HepG2 (cell line): Measurements from ENCODE around the gene FTSJ1. TPM values are rescaled to one million over a fixed set of nuclear protein-coding genes. Genes with fewer than 3 reads are reported as not detected.

Experiments
- ATAC-seq: fragments of 200-7000 bp; cut with Tn5 transposase; 3 replicates; pipeline ENCODE4 v1.9.1; 2020; ENCODE audit warnings: mild to moderate bottlenecking, moderate library complexity
- BruUV-seq: library from RNA; stranded (reverse); fragments of 400-500 nt; replicated peaks from 2 replicates; lab custom pipeline; 2021; lab: Mats Ljungman, UMichigan
- CTCF ChIA-PET: fragments of 300-600 bp; formaldehyde crosslinking; extraction: SDS; loops from one replicate; lab custom pipeline; 2021; ENCODE audit warnings: low total read pairs, inconsistent platforms, low intra/inter-chr PET ratio; lab: Yijun Ruan, JAX
- POLR2A ChIA-PET: fragments of 350-600 bp; sonication (Branson Sonifier 250); formaldehyde crosslinking; loops from one replicate; lab custom pipeline; 2020; ENCODE audit warnings: antibody characterized with exemption, inconsistent platforms; lab: Yijun Ruan, JAX
- DNase-seq: peaks from one replicate; pipeline ENCODE4 v3.0.0-alpha.2; 2015; ENCODE audit warnings: low spot score
- FAIRE-seq: peaks from 3 replicates; lab custom pipeline; 2011; peaks lifted over from hg19 to GRCh38; lab: Jason Lieb, UNC
- H2AFZ ChIP-seq: one replicate; pipeline ENCODE4 v1.6.1; 2011; ENCODE audit warnings: low read length, inconsistent platforms
- H3K27ac ChIP-seq: fragments of 300-600 bp; 3 replicates; pipeline ENCODE4 v1.8.0; 2011; ENCODE audit warnings: mixed run types, mild to moderate bottlenecking, mixed read lengths, low read length, inconsistent platforms; ENCODE audit not compliant: insufficient read depth; ENCODE audit errors: extremely low read length
- H3K27me3 ChIP-seq, 2 experiments: fragments of 200-600 bp in 1 of 2; 2 replicates in 1 of 2; 3 replicates in 1 of 2; pipeline versions ENCODE4 v1.6.0 to v1.8.0; 2011; ENCODE audit warnings: low read length in 2 of 2, mild to moderate bottlenecking in 2 of 2, moderate library complexity in 2 of 2, inconsistent platforms in 1 of 2; ENCODE audit not compliant: insufficient read depth in 2 of 2, control insufficient read depth in 1 of 2
- H3K36me3 ChIP-seq, 2 experiments: fragments of 200-600 bp in 1 of 2; replicated peaks in 1 of 2; 2 replicates in 1 of 2; 3 replicates in 1 of 2; pipeline versions ENCODE4 v1.5.1 to v1.8.0; 2011; ENCODE audit warnings: low read length in 2 of 2, inconsistent platforms in 1 of 2; ENCODE audit not compliant: insufficient read depth in 2 of 2, control insufficient read depth in 1 of 2
- H3K4me1 ChIP-seq: 2 replicates; pipeline ENCODE4 v1.5.1; 2012; ENCODE audit warnings: low read length, inconsistent platforms; ENCODE audit not compliant: insufficient read depth
- H3K4me2 ChIP-seq: 2 replicates; pipeline ENCODE4 v1.6.0; 2011; ENCODE audit warnings: low read depth, low read length, inconsistent platforms
- H3K4me3 ChIP-seq, 3 experiments: fragments of 200-600 bp in 1 of 3; sonication (generic), shearing (Covaris generic) in 1 of 3; replicated peaks in 1 of 3; 2 replicates each; pipeline ENCODE4 v1.5.1; 2011 to 2016; ENCODE audit warnings: low read length in 3 of 3, inconsistent platforms in 2 of 3, low read depth in 2 of 3, mild to moderate bottlenecking in 2 of 3, control low read depth in 1 of 3, mixed read lengths in 1 of 3; ENCODE audit not compliant: insufficient read depth in 1 of 3
- H3K79me2 ChIP-seq: one replicate; pipeline ENCODE4 v1.6.1; 2011; ENCODE audit warnings: low read length, inconsistent platforms; ENCODE audit not compliant: insufficient read depth
- H3K9ac ChIP-seq: 2 replicates; pipeline ENCODE4 v1.6.0; 2011; ENCODE audit warnings: mild to moderate bottlenecking, low read depth, low read length, inconsistent platforms; ENCODE audit not compliant: insufficient read depth
- H3K9me3 ChIP-seq: 2 replicates; pipeline ENCODE4 v1.5.1; 2012; ENCODE audit warnings: mild to moderate bottlenecking, low read length
- H4K20me1 ChIP-seq: 2 replicates; pipeline ENCODE4 v1.6.0; 2011; ENCODE audit warnings: inconsistent platforms, mild to moderate bottlenecking, low read length, moderate library complexity; ENCODE audit not compliant: insufficient read depth
- GABPB1 ChIP-seq: IDR thresholded peaks from 2 replicates; pipeline ENCODE4 v1.6.1; 2016; ENCODE audit warnings: mild to moderate bottlenecking, missing genetic modification reagents, moderate library complexity, missing compliant biosample characterization
- KAT2B ChIP-seq: fragments of 150-350 bp; IDR thresholded peaks from 2 replicates; pipeline ENCODE4 v1.6.1; 2014; ENCODE audit warnings: low read depth, low read length, borderline replicate concordance
- RORA ChIP-seq: sonication (generic); formaldehyde crosslinking; IDR thresholded peaks from 2 replicates; pipeline ENCODE4 v1.5.0; 2020; ENCODE audit warnings: mild to moderate bottlenecking, missing genetic modification reagents, moderate library complexity
- YEATS4 ChIP-seq: sonication (generic); formaldehyde crosslinking; IDR thresholded peaks from 2 replicates; pipeline ENCODE4 v1.4.0; 2020; ENCODE audit warnings: missing genetic modification reagents, borderline replicate concordance
- ZNF878 ChIP-seq: sonication (generic); formaldehyde crosslinking; IDR thresholded peaks from 2 replicates; pipeline ENCODE4 v1.8.1; 2023; ENCODE audit warnings: mild to moderate bottlenecking, missing genetic modification reagents, moderate library complexity
- ZSCAN12 ChIP-seq: sonication (generic); formaldehyde crosslinking; IDR thresholded peaks from 2 replicates; pipeline ENCODE4 v1.9.0; 2021; ENCODE audit warnings: mild to moderate bottlenecking, missing genetic modification reagents
- ZSCAN21 ChIP-seq: sonication (generic); formaldehyde crosslinking; IDR thresholded peaks from 2 replicates; pipeline ENCODE4 v1.8.0; 2022; ENCODE audit warnings: mild to moderate bottlenecking, missing genetic modification reagents, moderate library complexity, borderline replicate concordance
- ZSCAN30 ChIP-seq: sonication (generic); formaldehyde crosslinking; IDR thresholded peaks from 2 replicates; pipeline ENCODE4 v1.5.0; 2020; ENCODE audit warnings: mild to moderate bottlenecking, missing genetic modification reagents
- WGBS: methylation state at CpG from one replicate; pipeline ENCODE4 v1.1.6; 2017; ENCODE audit warnings: low lambda C conversion rate; 5-methylcytosine and 5-hydroxymethylcytosine counted together
- in situ Hi-C: cut with HindIII; loops from 2 replicates; pipeline ENCODE4 v1.10.0; 2017; ENCODE audit warnings: low pct_unique_long_range_greater_than_20kb; ENCODE audit not compliant: extremely low pct_ligation_motif_present
- intact Hi-C: fragments of 100-400 bp; cut with micrococcal nuclease; formaldehyde crosslinking; loops from one replicate; pipeline ENCODE4 v1.10.0; 2022; ENCODE audit not compliant: unreplicated experiment
- polyA plus RNA-seq, 8 experiments: library from polyadenylated mRNA; depleted of rRNA in 3 of 8; stranded (reverse) in 7 of 8; unstranded in 1 of 8; fragments of >200 nt; fragmentation: Illumina TruSeq in 4 of 8; extraction: Trizol in 4 of 8; gene quantifications; 2 replicates each; pipeline versions ENCODE4 v1.2.1 to v1.2.3, GENCODE V29; 2011 to 2016; ENCODE audit warnings: low read depth in 4 of 8, missing spikeins in 1 of 8, mixed read lengths in 1 of 8; ENCODE audit not compliant: insufficient read depth in 1 of 8
- total RNA-seq, 5 experiments: library from RNA; depleted of rRNA; stranded (reverse); fragments of >200 nt; fragmentation: Illumina TruSeq; extraction: Trizol; gene quantifications; 2 replicates each; pipeline ENCODE4 v1.2.3, GENCODE V29; 2016; ENCODE audit warnings: low read depth in 1 of 5
- TF ChIP-seq, protein P1 (sequence below): sonication (generic); formaldehyde crosslinking; conservative IDR thresholded peaks from 2 replicates; pipeline ENCODE4 v1.8.0; 2022; ENCODE audit warnings: missing genetic modification reagents
- TF ChIP-seq, protein P2 (sequence below): sonication (generic); formaldehyde crosslinking; IDR thresholded peaks from 2 replicates; pipeline ENCODE4 v1.4.0; 2020; ENCODE audit warnings: mild to moderate bottlenecking, missing genetic modification reagents

FTSJ1 gene
- total and polyA plus RNA-seq, 2 of the 13 experiments (the other 11 are each of a cell fraction or from before 2014, with no cell fraction given): 30.3 to 37.9 TPM

- DNase-seq (no peak), ATAC-seq (no peak), FAIRE-seq (no peak)
- 0% methylated on average over 1 of the region's 9 CpGs for WGBS
- Histone ChIP-seq H3K4me1 (peaks cover 13% of the 10 kb centered on the region), H2AFZ (no peak overlapping the region), H3K79me2 (no peaks in the 10 kb centered on the region), H3K27ac (no peak overlapping the region), H3K4me3 (no peak overlapping the region), H3K4me2 (no peak overlapping the region), H3K9ac (no peak overlapping the region), H4K20me1 (no peaks in the 10 kb centered on the region), H3K36me3 (no peaks in the 10 kb centered on the region), H3K27me3 (no peaks in the 10 kb centered on the region), H3K9me3 (no peaks in the 10 kb centered on the region)
- TF ChIP-seq, protein P1, sequence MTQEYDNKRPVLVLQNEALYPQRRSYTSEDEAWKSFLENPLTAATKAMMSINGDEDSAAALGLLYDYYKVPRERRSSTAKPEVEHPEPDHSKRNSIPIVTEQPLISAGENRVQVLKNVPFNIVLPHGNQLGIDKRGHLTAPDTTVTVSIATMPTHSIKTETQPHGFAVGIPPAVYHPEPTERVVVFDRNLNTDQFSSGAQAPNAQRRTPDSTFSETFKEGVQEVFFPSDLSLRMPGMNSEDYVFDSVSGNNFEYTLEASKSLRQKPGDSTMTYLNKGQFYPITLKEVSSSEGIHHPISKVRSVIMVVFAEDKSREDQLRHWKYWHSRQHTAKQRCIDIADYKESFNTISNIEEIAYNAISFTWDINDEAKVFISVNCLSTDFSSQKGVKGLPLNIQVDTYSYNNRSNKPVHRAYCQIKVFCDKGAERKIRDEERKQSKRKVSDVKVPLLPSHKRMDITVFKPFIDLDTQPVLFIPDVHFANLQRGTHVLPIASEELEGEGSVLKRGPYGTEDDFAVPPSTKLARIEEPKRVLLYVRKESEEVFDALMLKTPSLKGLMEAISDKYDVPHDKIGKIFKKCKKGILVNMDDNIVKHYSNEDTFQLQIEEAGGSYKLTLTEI (CRISPR knock-in tag): no peak
- no peak for TF ChIP-seq RORA
- TF ChIP-seq ZSCAN30 (CRISPR knock-in tag): no peak
- no peak for TF ChIP-seq ZSCAN21 (CRISPR knock-in tag)
- no peak for TF ChIP-seq ZNF878 (CRISPR knock-in tag)
- POLR2A ChIA-PET: no interaction called here
- CTCF ChIA-PET: no interaction called here
- in situ Hi-C loops: no loop called here
- intact Hi-C loops: no loop called here
- no TSS peak for BruUV-seq
These were observed 13.3 kb downstream of the FTSJ1 start for GRCh38 chrX:48489296-48489695.

DNA sequence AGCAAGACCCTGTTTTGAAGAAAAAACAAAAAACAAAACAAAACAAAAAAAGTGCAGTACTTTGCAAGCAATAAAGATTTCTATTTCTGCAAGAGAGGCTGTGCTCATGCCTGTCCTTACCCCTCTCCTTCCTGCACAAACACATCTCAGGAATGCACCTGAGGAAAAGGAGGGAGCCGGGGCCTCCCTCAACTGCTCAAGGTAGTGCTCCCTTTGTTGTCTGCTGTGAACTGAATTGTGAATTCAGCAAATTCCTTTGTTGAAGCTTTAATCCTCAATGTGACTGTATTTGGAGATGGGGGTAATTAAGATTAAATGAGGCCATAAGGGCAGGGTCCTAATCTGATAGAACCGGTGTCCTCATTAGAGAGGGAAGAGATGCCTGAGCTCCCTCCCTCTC is 13.9 kb downstream of the FTSJ1 start:
- Histone ChIP-seq H3K9ac (no peak overlapping the region), H3K27ac (no peak overlapping the region), H3K9me3 (no peaks in the 10 kb centered on the region), H3K36me3 (no peaks in the 10 kb centered on the region), H3K4me3 (no peak overlapping the region), H3K79me2 (no peaks in the 10 kb centered on the region), H3K4me2 (no peak overlapping the region), H3K27me3 (no peaks in the 10 kb centered on the region), H3K4me1 (peaks cover 19% of the 10 kb centered on the region), H4K20me1 (no peaks in the 10 kb centered on the region), H2AFZ (no peak overlapping the region)
- ChIA-PET CTCF (no interaction called here), POLR2A (no interaction called here)
- DNase-seq: no peak
- WGBS: 20% methylated on average over 2 of the region's 2 CpGs
- in situ Hi-C loops (loop anchor here (5.0 kb wide), 1 partner anchor 408 kb away; no protein-coding TSS in a partner anchor), intact Hi-C loops (loop anchor here (10.0 kb wide), 1 partner anchor 405 kb away; no protein-coding TSS in a partner anchor)
- no peak for ATAC-seq
- FAIRE-seq: no peak
- TF ChIP-seq, protein P2, sequence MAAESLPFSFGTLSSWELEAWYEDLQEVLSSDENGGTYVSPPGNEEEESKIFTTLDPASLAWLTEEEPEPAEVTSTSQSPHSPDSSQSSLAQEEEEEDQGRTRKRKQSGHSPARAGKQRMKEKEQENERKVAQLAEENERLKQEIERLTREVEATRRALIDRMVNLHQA (CRISPR knock-in tag): no peak
- TF ChIP-seq YEATS4 (CRISPR knock-in tag): no peak
- no peak for TF ChIP-seq KAT2B
- TF ChIP-seq ZSCAN12: no peak
- no peak for TF ChIP-seq GABPB1 (CRISPR knock-in tag)
- no TSS peak for BruUV-seq
